Measurements from ENCODE around the gene PTPRN2. TPM values are rescaled to one million over a fixed set of nuclear protein-coding genes. Genes with fewer than 3 reads are reported as not detected.

PTPRN2 gene
- total and polyA plus RNA-seq, 2 donors (not counting 3 experiments of a cell fraction or from before 2014, with no cell fraction given), result 0.62 to 0.88 TPM

GRCh38 chr7:158574308-158575036 lies 13.2 kb downstream of the PTPRN2 start:
- ChIA-PET POLR2A (no interaction called here), CTCF (no interaction called here)
- Histone ChIP-seq H3K4me1 (ENCODE audit: control insufficient read depth, extremely low read depth, insufficient read depth, low read length) (no peaks in the 10 kb centered on the region), H3K27ac (ENCODE audit: insufficient read depth, low read depth, low read length) (no peak overlapping the region), H2AFZ (ENCODE audit: low read depth, low read length) (no peak overlapping the region), H3K9me1 (replicated peaks; ENCODE audit: control insufficient read depth, extremely low read depth, insufficient read depth, low read length) (no peaks in the 10 kb centered on the region), H3K9me3 (replicated peaks; ENCODE audit: control insufficient read depth, insufficient read depth, low read length) (no peaks in the 10 kb centered on the region), H3K9ac (replicated peaks; ENCODE audit: extremely low read depth, insufficient read depth, low read length) (no peak overlapping the region), H3K27me3 (ENCODE audit: control insufficient read depth in 2 of 2, insufficient read depth in 2 of 2, low read length in 2 of 2) (no peaks in the 10 kb centered on the region), H3K4me2 (ENCODE audit: insufficient read depth, low read length) (no peak overlapping the region), H3K4me3 (replicated peaks in 1 of 3; ENCODE audit: insufficient read depth in 1 of 3, low read depth in 1 of 3, low read length in 3 of 3) (no peak overlapping the region), H3K36me3 (ENCODE audit: control insufficient read depth in 2 of 2, extremely low read depth in 1 of 2, insufficient read depth in 2 of 2, low read length in 2 of 2) (no peaks in the 10 kb centered on the region), H3K79me2 (ENCODE audit: control insufficient read depth, insufficient read depth, low read length) (no peaks in the 10 kb centered on the region), H4K20me1 (replicated peaks; ENCODE audit: control insufficient read depth, extremely low read depth, insufficient read depth, low read length) (no peaks in the 10 kb centered on the region)
- FAIRE-seq (no peak), DNase-seq (ENCODE audit: low read depth, low spot score) (no peak)
- dilution Hi-C loops (cut with MboI; ENCODE audit: extremely low pct_ligation_motif_present, low sequenced_read_pairs), result no loop called here
- BruUV-seq (replicated peaks), result no TSS peak
- intact Hi-C loops (cut with micrococcal nuclease), result no loop called here
- TF ChIP-seq FOS (IDR thresholded peaks at IDR 0.05; ENCODE audit: borderline replicate concordance, insufficient read depth, low read length) (no peak), EZH2 (IDR thresholded peaks at IDR 0.05; ENCODE audit: borderline replicate concordance, low read depth, low read length, severe bottlenecking) (no peak), POLR2A (IDR thresholded peaks at IDR 0.05; ENCODE audit: low read depth, low read length) (no peak), MAX (IDR thresholded peaks at IDR 0.05; ENCODE audit: insufficient read depth, insufficient read length) (no peak)

GRCh38 chr7:158573310-158573709 lies 14.3 kb downstream of the PTPRN2 start:
- no peak overlapping the region for H2AFZ ChIP-seq (ENCODE audit: low read depth, low read length)
- no peaks in the 10 kb centered on the region for H3K9me1 ChIP-seq (replicated peaks; ENCODE audit: control insufficient read depth, extremely low read depth, insufficient read depth, low read length)
- no peak overlapping the region for H3K27ac ChIP-seq (ENCODE audit: insufficient read depth, low read depth, low read length)
- dilution Hi-C loops (cut with MboI; ENCODE audit: extremely low pct_ligation_motif_present, low sequenced_read_pairs) (no loop called here), intact Hi-C loops (cut with micrococcal nuclease) (no loop called here)
- no TSS peak for BruUV-seq (replicated peaks)
- H3K9ac ChIP-seq (replicated peaks; ENCODE audit: extremely low read depth, insufficient read depth, low read length), result no peak overlapping the region
- ChIA-PET CTCF (no interaction called here), POLR2A (no interaction called here)
- FAIRE-seq (no peak), DNase-seq (ENCODE audit: low read depth, low spot score) (no peak)
- no peaks in the 10 kb centered on the region for H3K36me3 ChIP-seq (ENCODE audit: control insufficient read depth in 2 of 2, extremely low read depth in 1 of 2, insufficient read depth in 2 of 2, low read length in 2 of 2)
- H4K20me1 ChIP-seq (replicated peaks; ENCODE audit: control insufficient read depth, extremely low read depth, insufficient read depth, low read length), result no peaks in the 10 kb centered on the region
- H3K9me3 ChIP-seq (replicated peaks; ENCODE audit: control insufficient read depth, insufficient read depth, low read length), result no peaks in the 10 kb centered on the region
- H3K27me3 ChIP-seq (ENCODE audit: control insufficient read depth in 2 of 2, insufficient read depth in 2 of 2, low read length in 2 of 2), result no peaks in the 10 kb centered on the region
- no peak overlapping the region for H3K4me3 ChIP-seq (replicated peaks in 1 of 3; ENCODE audit: insufficient read depth in 1 of 3, low read depth in 1 of 3, low read length in 3 of 3)
- H3K4me1 ChIP-seq (ENCODE audit: control insufficient read depth, extremely low read depth, insufficient read depth, low read length), result no peaks in the 10 kb centered on the region
- TF ChIP-seq JUN (IDR thresholded peaks at IDR 0.05; ENCODE audit: borderline replicate concordance, insufficient read depth, insufficient read length, low read depth) (no peak), EZH2 (IDR thresholded peaks at IDR 0.05; ENCODE audit: borderline replicate concordance, low read depth, low read length, severe bottlenecking) (no peak), FOS (IDR thresholded peaks at IDR 0.05; ENCODE audit: borderline replicate concordance, insufficient read depth, low read length) (no peak), MAX (IDR thresholded peaks at IDR 0.05; ENCODE audit: insufficient read depth, insufficient read length) (no peak), MYC (IDR thresholded peaks at IDR 0.05; ENCODE audit: low read depth, low read length) (no peak)
- TF ChIP-seq, protein P1, sequence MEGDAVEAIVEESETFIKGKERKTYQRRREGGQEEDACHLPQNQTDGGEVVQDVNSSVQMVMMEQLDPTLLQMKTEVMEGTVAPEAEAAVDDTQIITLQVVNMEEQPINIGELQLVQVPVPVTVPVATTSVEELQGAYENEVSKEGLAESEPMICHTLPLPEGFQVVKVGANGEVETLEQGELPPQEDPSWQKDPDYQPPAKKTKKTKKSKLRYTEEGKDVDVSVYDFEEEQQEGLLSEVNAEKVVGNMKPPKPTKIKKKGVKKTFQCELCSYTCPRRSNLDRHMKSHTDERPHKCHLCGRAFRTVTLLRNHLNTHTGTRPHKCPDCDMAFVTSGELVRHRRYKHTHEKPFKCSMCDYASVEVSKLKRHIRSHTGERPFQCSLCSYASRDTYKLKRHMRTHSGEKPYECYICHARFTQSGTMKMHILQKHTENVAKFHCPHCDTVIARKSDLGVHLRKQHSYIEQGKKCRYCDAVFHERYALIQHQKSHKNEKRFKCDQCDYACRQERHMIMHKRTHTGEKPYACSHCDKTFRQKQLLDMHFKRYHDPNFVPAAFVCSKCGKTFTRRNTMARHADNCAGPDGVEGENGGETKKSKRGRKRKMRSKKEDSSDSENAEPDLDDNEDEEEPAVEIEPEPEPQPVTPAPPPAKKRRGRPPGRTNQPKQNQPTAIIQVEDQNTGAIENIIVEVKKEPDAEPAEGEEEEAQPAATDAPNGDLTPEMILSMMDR (IDR thresholded peaks at IDR 0.05; ENCODE audit: extremely low read depth in 1 of 2, insufficient read depth in 1 of 2, low read depth in 1 of 2, low read length in 2 of 2), result no peak
- no peak overlapping the region for H3K4me2 ChIP-seq (ENCODE audit: insufficient read depth, low read length)
- no peaks in the 10 kb centered on the region for H3K79me2 ChIP-seq (ENCODE audit: control insufficient read depth, insufficient read depth, low read length)

All from endothelial cell of umbilical vein (primary cell).